ENCODE data around the gene CCDC9. TPM values are rescaled to one million over a fixed set of nuclear protein-coding genes. Genes with fewer than 3 reads are reported as not detected.
"Not testable (repeated sequence)": the region's sequence is repeated elsewhere in the genome, so short reads cannot be mapped to it uniquely, and the experiment has no call there.

CCDC9 gene
- total RNA-seq, 1 donor from 2014 or later: 35.1 TPM

DNA sequence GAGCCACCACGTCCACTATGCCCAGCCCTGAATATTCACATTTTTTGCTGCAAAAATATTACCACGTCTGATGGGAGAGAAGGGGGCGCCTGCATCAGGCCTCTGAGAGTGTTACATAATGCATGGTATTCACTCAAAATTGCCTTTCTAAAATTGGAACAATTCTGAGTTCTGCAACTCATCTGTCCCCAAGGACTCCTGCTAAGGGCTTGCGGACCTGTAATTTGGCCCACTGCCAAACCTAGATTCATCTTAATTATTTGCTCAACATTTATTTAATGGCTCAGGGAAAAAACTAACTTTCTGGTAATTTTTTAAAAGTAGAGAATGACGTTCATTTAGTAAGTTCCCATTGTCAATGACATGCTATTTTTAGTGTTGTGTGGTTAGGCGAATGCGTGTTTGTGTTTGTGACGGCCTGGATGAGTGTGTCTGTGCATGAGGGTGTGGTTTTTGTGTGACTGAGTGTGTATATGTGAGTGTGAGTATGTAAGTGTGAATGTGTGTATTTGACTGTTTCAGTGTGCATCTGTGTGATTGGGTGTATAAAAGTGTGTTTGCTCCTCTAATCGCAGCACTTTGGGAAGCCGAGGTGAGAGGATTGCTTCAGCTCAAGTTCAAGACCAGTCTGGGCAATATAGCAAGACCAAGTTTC, 27.2 kb downstream of the CCDC9 start:
- Mint-ChIP-seq H3K27ac (ENCODE audit: unreplicated experiment) (no peak overlapping the region), H3K9me3 (ENCODE audit: unreplicated experiment) (no peaks in the 10 kb centered on the region), H3K27me3 (ENCODE audit: unreplicated experiment) (no peaks in the 10 kb centered on the region), H3K4me3 (ENCODE audit: unreplicated experiment) (no peak overlapping the region), H3K36me3 (ENCODE audit: unreplicated experiment) (no peaks in the 10 kb centered on the region), H3K4me1 (ENCODE audit: unreplicated experiment) (peaks cover 11% of the 10 kb centered on the region)
- no peak for DNase-seq (ENCODE audit: extremely low spot score, unreplicated experiment)
- TF ChIP-seq, protein P1, sequence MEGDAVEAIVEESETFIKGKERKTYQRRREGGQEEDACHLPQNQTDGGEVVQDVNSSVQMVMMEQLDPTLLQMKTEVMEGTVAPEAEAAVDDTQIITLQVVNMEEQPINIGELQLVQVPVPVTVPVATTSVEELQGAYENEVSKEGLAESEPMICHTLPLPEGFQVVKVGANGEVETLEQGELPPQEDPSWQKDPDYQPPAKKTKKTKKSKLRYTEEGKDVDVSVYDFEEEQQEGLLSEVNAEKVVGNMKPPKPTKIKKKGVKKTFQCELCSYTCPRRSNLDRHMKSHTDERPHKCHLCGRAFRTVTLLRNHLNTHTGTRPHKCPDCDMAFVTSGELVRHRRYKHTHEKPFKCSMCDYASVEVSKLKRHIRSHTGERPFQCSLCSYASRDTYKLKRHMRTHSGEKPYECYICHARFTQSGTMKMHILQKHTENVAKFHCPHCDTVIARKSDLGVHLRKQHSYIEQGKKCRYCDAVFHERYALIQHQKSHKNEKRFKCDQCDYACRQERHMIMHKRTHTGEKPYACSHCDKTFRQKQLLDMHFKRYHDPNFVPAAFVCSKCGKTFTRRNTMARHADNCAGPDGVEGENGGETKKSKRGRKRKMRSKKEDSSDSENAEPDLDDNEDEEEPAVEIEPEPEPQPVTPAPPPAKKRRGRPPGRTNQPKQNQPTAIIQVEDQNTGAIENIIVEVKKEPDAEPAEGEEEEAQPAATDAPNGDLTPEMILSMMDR (IDR thresholded peaks at IDR 0.05): no peak

DNA sequence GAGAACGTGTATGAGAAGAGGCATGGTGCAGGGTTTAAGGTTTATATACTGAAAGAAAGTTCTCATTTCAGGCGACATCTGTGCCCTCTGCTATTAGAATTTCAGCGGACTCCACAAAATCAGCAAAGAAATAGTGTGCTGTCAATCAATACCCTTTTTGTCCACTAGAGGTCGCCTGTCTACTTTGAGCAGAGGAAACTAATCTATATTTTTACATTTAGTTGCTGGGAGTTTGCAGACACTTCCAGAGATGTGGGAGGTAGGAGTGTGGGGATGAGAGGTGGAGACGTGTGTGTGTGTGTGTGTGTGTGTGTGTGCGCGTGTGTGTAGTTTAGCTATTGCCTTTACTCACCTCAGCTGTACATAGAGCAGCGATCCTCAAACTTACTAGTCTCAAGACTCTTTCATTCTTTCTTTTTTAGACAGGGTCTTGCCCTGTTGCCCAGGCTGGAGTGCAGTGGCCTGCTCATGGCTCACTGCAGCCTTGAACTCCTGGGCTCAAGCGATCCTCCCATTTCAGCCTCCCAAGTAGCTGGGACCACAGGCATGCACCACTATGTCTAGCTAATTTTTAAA, 28.1 kb downstream of the CCDC9 start:
- DNase-seq (ENCODE audit: extremely low spot score, unreplicated experiment): no peak
- no peaks in the 10 kb centered on the region for H3K36me3 Mint-ChIP-seq (ENCODE audit: unreplicated experiment)
- H3K9me3 Mint-ChIP-seq (ENCODE audit: unreplicated experiment): no peaks in the 10 kb centered on the region
- H3K4me3 Mint-ChIP-seq (ENCODE audit: unreplicated experiment): no peak overlapping the region
- TF ChIP-seq, protein P1 (IDR thresholded peaks at IDR 0.05): peak; percentile 76
- peaks cover 18% of the 10 kb centered on the region for H3K4me1 Mint-ChIP-seq (ENCODE audit: unreplicated experiment)
- H3K27ac Mint-ChIP-seq (ENCODE audit: unreplicated experiment): no peak overlapping the region
- H3K27me3 Mint-ChIP-seq (ENCODE audit: unreplicated experiment): no peaks in the 10 kb centered on the region

DNA sequence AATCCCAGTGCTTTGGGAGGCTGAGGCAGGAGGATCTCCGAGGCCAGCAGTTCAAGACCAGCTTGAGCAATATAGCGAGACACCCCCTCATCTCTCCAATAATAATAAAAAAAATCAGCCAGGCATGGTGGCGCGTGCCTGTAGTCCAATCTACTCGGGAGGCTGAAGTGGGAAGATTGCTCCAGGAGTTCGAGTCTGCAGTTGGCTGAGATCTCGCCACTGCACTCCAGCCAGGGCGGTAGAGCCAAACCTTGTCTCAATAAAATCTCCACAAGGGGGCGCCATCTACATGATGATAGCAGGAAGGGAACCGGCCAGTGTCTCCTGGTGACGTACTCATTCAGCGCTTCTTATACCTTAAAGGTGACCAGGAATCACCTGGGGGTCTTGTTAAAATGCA, 39.7 kb downstream of the CCDC9 start:
- Mint-ChIP-seq H3K4me3 (ENCODE audit: unreplicated experiment) (no peak overlapping the region), H3K9me3 (ENCODE audit: unreplicated experiment) (no peaks in the 10 kb centered on the region), H3K27me3 (ENCODE audit: unreplicated experiment) (no peaks in the 10 kb centered on the region), H3K27ac (ENCODE audit: unreplicated experiment) (no peak overlapping the region), H3K36me3 (ENCODE audit: unreplicated experiment) (no peaks in the 10 kb centered on the region), H3K4me1 (ENCODE audit: unreplicated experiment) (peaks cover 2% of the 10 kb centered on the region)
- TF ChIP-seq, protein P1 (IDR thresholded peaks at IDR 0.05): peak; percentile 86
- DNase-seq (ENCODE audit: extremely low spot score, unreplicated experiment): peak; percentile 91

DNA sequence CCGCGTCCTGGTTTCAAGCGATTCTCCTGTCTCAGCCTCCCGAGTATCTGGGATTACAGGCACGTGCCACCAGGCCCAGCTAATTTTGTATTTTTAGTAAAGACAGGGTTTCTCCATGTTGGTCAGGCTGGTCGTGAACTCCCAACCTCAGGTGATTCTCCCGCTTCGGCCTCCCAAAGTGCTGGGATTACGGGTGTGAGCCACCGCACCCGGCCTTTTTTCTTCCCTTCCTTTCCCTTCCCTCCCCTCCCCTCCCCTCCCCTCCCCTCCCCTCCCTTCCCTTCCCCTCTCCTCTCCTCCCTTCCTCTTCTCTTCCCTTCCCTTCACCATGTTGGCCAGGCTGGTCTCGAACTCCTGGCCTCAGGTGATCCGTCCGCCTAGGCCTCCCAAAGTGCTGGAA, 44.5 kb downstream of the CCDC9 start:
- H3K27ac Mint-ChIP-seq (ENCODE audit: unreplicated experiment); DNase-seq (ENCODE audit: extremely low spot score, unreplicated experiment); H3K9me3 Mint-ChIP-seq (ENCODE audit: unreplicated experiment); H3K27me3 Mint-ChIP-seq (ENCODE audit: unreplicated experiment); H3K36me3 Mint-ChIP-seq (ENCODE audit: unreplicated experiment); H3K4me3 Mint-ChIP-seq (ENCODE audit: unreplicated experiment): not testable (repeated sequence)
- peaks cover 11% of the 10 kb centered on the region for H3K4me1 Mint-ChIP-seq (ENCODE audit: unreplicated experiment)

DNA sequence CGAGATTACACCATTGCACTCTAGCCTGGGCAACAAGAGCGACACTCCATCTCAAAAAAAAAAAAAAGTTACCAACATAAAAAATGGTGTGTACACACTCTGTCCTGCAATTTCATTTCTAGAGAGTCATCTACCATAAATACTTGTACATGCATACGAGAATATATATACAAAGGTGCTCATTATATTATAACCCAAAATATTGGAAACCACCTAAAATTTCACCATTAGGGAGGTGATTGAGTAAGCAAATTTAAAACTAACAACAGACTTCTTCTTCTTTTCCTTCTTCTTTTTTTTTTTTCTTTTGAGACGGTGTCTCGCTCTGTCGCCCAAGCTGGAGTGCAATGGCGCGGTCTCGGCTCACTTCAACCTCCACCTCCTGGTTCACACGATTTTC, 45.9 kb downstream of the CCDC9 start:
- Mint-ChIP-seq H3K4me1 (ENCODE audit: unreplicated experiment) (peaks cover 17% of the 10 kb centered on the region), H3K36me3 (ENCODE audit: unreplicated experiment) (no peaks in the 10 kb centered on the region), H3K27ac (ENCODE audit: unreplicated experiment) (no peak overlapping the region), H3K9me3 (ENCODE audit: unreplicated experiment) (no peaks in the 10 kb centered on the region), H3K27me3 (ENCODE audit: unreplicated experiment) (no peaks in the 10 kb centered on the region), H3K4me3 (ENCODE audit: unreplicated experiment) (no peak overlapping the region)
- TF ChIP-seq, protein P1 (IDR thresholded peaks at IDR 0.05): no peak
- DNase-seq (ENCODE audit: extremely low spot score, unreplicated experiment): no peak

All from osteocyte (in vitro differentiated cells).